Measurements from ENCODE around the gene ZBTB16.

- no peak for TF ChIP-seq POLR2A (IDR thresholded peaks at IDR 0.05)
- TF ChIP-seq CTCF (IDR thresholded peaks at IDR 0.05), result no peak
These were observed 24.9 kb downstream of the ZBTB16 start for GRCh38 chr11:114084414-114084813.

Measured in esophagus squamous epithelium (tissue), 4 donors.